Lung (tissue), 12 donors: ENCODE data around the gene IGFBP3. TPM values are rescaled to one million over a fixed set of nuclear protein-coding genes. Genes with fewer than 3 reads are reported as not detected.

Source experiments
- ATAC-seq: fragments of 200-7000 bp; cut with Tn5 transposase; one replicate; pipeline ENCODE4 v1.9.1; 2020; ENCODE audit warnings: moderate number of reproducible peaks; ENCODE audit not compliant: insufficient read depth, low FRiP score
- DNase-seq, 3 donors: peaks; one replicate each; pipeline ENCODE4 v3.0.0-alpha.2; 2013 to 2017
- H3K27ac ChIP-seq, 2 donors: one replicate each; pipeline ENCODE4 v1.5.1; 2013; ENCODE audit warnings: mild to moderate bottlenecking in 2 of 2, moderate library complexity in 2 of 2, control low read depth in 1 of 2, inconsistent platforms in 1 of 2, low read depth in 1 of 2, low read length in 1 of 2
- H3K27me3 ChIP-seq, 3 donors: one replicate each; pipeline ENCODE4 v1.5.1; 2013; ENCODE audit warnings: low read length in 2 of 3; ENCODE audit not compliant: control insufficient read depth in 3 of 3, insufficient read depth in 3 of 3
- H3K36me3 ChIP-seq, 4 donors: one replicate each; pipeline ENCODE4 v1.5.1; 2013; ENCODE audit warnings: low read length in 4 of 4, mild to moderate bottlenecking in 1 of 4, moderate library complexity in 1 of 4; ENCODE audit not compliant: control insufficient read depth in 4 of 4, insufficient read depth in 4 of 4
- H3K4me1 ChIP-seq, 5 donors: one replicate each; pipeline ENCODE4 v1.5.1; 2013; ENCODE audit warnings: low read length in 5 of 5, mild to moderate bottlenecking in 2 of 5, moderate library complexity in 1 of 5; ENCODE audit not compliant: control insufficient read depth in 5 of 5, insufficient read depth in 5 of 5
- H3K4me3 ChIP-seq: one replicate; pipeline ENCODE4 v1.5.1; 2013; ENCODE audit warnings: mild to moderate bottlenecking, control low read depth, moderate library complexity
- H3K9ac ChIP-seq, 2 donors: one replicate each; pipeline ENCODE4 v1.5.1; 2013; ENCODE audit warnings: low read length in 2 of 2, control low read depth in 1 of 2; ENCODE audit not compliant: insufficient read depth in 1 of 2
- H3K9me3 ChIP-seq, 4 donors: one replicate each; pipeline ENCODE4 v1.5.1; 2013; ENCODE audit warnings: low read length in 3 of 4, mild to moderate bottlenecking in 1 of 4, moderate library complexity in 1 of 4; ENCODE audit not compliant: control insufficient read depth in 4 of 4, insufficient read depth in 3 of 4
- WGBS, 2 donors: extraction: QIAGEN DNeasy Blood & Tissue Kit; methylation state at CpG; one replicate each; pipeline ENCODE4 v1.1.7; 2013; 5-methylcytosine and 5-hydroxymethylcytosine counted together
- polyA plus RNA-seq, 2 donors: library from polyadenylated mRNA; stranded (reverse); fragments of 200-250 nt; gene quantifications; one replicate each; pipeline ENCODE4 v1.2.1, GENCODE V29; 2013
- total RNA-seq, 2 donors: library from RNA; depleted of rRNA in 1 of 2; stranded (reverse); fragments of >200 nt in 1 of 2; gene quantifications; one replicate each; pipeline ENCODE4 v1.2.1, GENCODE V29; 2014 to 2021
- TF ChIP-seq, protein P1 (sequence below): IDR thresholded peaks from 2 replicates; pipeline ENCODE4 v1.5.1; 2012; ENCODE audit warnings: mild to moderate bottlenecking; ENCODE audit errors: control extremely low read depth, extremely low read depth
- donor health status: control.
- donor health status: control.
- donor health status: Bipolar disorder and iron deficiency.
- donor health status: healthy.
- donor health status: DM: yes; HTN: yes; CAD: no.

IGFBP3 gene
- total and polyA plus RNA-seq, 4 donors = 29.2 to 76.5 (median 58.4) TPM

DNA sequence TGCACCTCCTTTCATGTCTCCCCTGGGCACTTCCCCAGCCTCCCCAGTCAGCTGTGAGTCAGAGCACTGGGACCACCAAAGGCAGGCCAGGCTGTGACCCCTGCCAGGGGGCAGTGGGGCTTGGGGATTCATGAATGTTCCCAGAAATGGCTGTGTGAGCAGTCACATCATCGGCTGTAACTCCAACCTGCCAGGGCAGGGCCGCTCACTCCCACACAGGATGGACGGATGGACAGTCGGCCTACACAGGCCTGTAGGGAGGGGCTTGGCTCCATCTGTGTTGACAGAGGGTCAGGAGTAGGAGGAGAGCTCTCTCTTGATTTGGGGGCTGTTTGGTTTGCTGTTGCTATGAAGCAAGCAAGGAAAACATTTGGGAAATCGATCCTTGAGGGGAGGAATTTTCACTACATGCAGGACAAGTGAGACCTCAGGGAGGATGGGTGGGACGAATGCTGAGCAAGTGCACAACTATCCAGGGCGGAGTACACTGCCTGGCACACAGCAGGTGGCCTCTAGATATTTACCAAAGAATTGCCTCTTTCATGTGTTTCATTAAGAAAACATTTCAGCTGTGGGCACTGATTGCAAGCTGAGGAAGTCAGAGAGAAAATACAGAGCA is 35.7 kb downstream of the IGFBP3 start:
- DNase-seq (no peak), ATAC-seq (no peak)
- H3K9ac ChIP-seq = no peak overlapping the region
- H3K9me3 ChIP-seq = peaks cover 0 to 6% (median 0%) of the 10 kb centered on the region in 4 donors
- WGBS, 2 donors = 74 to 86% methylated on average over 7 of the region's 7 CpGs
- peaks cover 0 to 8% (median 0%) of the 10 kb centered on the region in 5 donors for H3K4me1 ChIP-seq
- H3K4me3 ChIP-seq = no peak overlapping the region
- H3K27ac ChIP-seq = no peak overlapping the region
- H3K27me3 ChIP-seq = peaks cover 7 to 27% (median 15%) of the 10 kb centered on the region in 3 donors
- H3K36me3 ChIP-seq = no peaks in the 10 kb centered on the region
- TF ChIP-seq, protein P1, sequence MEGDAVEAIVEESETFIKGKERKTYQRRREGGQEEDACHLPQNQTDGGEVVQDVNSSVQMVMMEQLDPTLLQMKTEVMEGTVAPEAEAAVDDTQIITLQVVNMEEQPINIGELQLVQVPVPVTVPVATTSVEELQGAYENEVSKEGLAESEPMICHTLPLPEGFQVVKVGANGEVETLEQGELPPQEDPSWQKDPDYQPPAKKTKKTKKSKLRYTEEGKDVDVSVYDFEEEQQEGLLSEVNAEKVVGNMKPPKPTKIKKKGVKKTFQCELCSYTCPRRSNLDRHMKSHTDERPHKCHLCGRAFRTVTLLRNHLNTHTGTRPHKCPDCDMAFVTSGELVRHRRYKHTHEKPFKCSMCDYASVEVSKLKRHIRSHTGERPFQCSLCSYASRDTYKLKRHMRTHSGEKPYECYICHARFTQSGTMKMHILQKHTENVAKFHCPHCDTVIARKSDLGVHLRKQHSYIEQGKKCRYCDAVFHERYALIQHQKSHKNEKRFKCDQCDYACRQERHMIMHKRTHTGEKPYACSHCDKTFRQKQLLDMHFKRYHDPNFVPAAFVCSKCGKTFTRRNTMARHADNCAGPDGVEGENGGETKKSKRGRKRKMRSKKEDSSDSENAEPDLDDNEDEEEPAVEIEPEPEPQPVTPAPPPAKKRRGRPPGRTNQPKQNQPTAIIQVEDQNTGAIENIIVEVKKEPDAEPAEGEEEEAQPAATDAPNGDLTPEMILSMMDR = no peak

DNA sequence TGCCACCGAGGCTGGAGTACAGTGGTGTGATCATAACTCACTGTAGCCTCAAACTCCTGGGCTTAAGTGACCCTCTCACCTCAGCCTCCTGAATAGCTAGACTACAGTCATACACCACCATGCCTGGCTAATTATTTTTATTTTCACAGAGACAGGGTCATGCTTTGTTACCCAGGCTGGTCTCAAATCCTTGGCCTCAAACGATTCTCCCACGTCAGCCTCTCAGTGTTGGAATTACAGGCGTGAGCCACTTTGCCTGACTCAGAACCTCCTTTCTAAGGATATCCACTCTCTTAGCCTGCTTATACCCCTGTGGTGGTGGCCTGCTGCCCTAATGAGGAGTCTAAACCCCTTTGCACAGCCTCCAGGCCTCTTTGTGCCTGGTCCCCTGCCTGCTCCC is 36.9 kb downstream of the IGFBP3 start:
- DNase-seq (no peak), ATAC-seq (no peak)
- H3K4me3 ChIP-seq = no peak overlapping the region
- no peaks in the 10 kb centered on the region for H3K36me3 ChIP-seq
- H3K4me1 ChIP-seq = peaks cover 0 to 8% (median 0%) of the 10 kb centered on the region in 5 donors
- peaks cover 0 to 8% (median 0%) of the 10 kb centered on the region in 4 donors for H3K9me3 ChIP-seq
- H3K9ac ChIP-seq = no peak overlapping the region
- H3K27ac ChIP-seq = no peak overlapping the region
- TF ChIP-seq, protein P1 = no peak
- WGBS, 2 donors = 83 to 86% methylated on average over 4 of the region's 4 CpGs
- H3K27me3 ChIP-seq = peaks cover 3 to 17% (median 15%) of the 10 kb centered on the region in 3 donors

DNA sequence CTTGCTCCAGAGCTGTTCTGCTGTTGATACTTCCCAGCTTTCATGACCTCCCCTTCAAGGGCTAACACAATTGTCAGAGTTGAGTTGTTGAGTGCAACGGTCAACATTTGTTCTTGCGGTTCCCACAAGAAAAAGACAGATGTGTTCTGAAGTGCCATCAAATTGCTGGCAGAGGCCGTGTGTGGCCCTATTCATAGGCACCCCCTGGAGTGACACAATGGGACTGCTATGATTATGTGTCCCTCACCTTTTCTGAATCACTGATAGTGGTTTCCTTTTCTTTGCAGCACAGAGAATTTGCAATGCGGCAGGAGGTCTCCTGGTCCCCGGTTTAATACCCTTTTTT is 38.6 kb downstream of the IGFBP3 start:
- H3K9ac ChIP-seq = no peak overlapping the region
- no peak overlapping the region for H3K27ac ChIP-seq
- TF ChIP-seq, protein P1 = no peak
- 65 to 80% methylated on average over 5 of the region's 5 CpGs for WGBS, 2 donors
- no peak overlapping the region for H3K4me3 ChIP-seq
- no peaks in the 10 kb centered on the region for H3K4me1 ChIP-seq
- no peaks in the 10 kb centered on the region for H3K36me3 ChIP-seq
- no peak for ATAC-seq
- H3K9me3 ChIP-seq = peaks cover 0 to 13% (median 2%) of the 10 kb centered on the region in 4 donors
- H3K27me3 ChIP-seq = peaks cover 0 to 8% (median 6%) of the 10 kb centered on the region in 3 donors
- no peak for DNase-seq
